Measurements from ENCODE around the gene KCMF1. TPM values are rescaled to one million over a fixed set of nuclear protein-coding genes. Genes with fewer than 3 reads are reported as not detected.
A peak's percentile ranks its signal among the peaks of the same experiment; 100 is the strongest.

Gene KCMF1
- total and polyA plus RNA-seq, 9 of the 15 experiments (the other 6 are each of a cell fraction or from before 2014, with no cell fraction given): 6.8 to 88.2 (median 46.5) TPM

GRCh38 chr2:85008252-85008651 lies 37.3 kb downstream of the KCMF1 start:
- no TSS peak for BruUV-seq (replicated peaks)
- Histone ChIP-seq H2AFZ (ENCODE audit: low read depth, low read length) (no peak overlapping the region), H3K27me3 (ENCODE audit: control insufficient read depth in 2 of 2, insufficient read depth in 2 of 2, low read length in 2 of 2) (no peaks in the 10 kb centered on the region), H3K27ac (ENCODE audit: extremely low read depth, low read depth, low read length) (no peak overlapping the region; the same call in 2 of the 3 replicates), H3K4me2 (ENCODE audit: insufficient read depth, low read length) (no peak overlapping the region), H3K9me3 (replicated peaks; ENCODE audit: control insufficient read depth, insufficient read depth, low read depth, low read length) (no peaks in the 10 kb centered on the region), H4K20me1 (replicated peaks; ENCODE audit: control insufficient read depth, insufficient read depth, low read length) (peaks cover 23% of the 10 kb centered on the region), H3K9ac (ENCODE audit: insufficient read depth in 1 of 2, low read depth in 2 of 2, low read length in 2 of 2) (no peak overlapping the region), H3K79me2 (ENCODE audit: control insufficient read depth, insufficient read depth, low read length) (peaks cover 73% of the 10 kb centered on the region), H3K4me3 (no peak overlapping the region), H3K36me3 (ENCODE audit: control insufficient read depth, insufficient read depth, low read length) (peaks cover 21% of the 10 kb centered on the region; the same call in 2 of the 3 replicates), H3K9me1 (ENCODE audit: control insufficient read depth, insufficient read depth, low read length) (no peaks in the 10 kb centered on the region), H3K4me1 (replicated peaks in 1 of 2; ENCODE audit: control insufficient read depth in 2 of 2, insufficient read depth in 2 of 2, low read length in 2 of 2) (peaks cover 0 to 13% of the 10 kb centered on the region in 2 experiments; a peak in 4 of 5 replicates)
- CTCF ChIA-PET (ENCODE audit: low intra/inter-chr PET ratio): no interaction called here
- in situ Hi-C loops (cut with MboI) (no loop called here), intact Hi-C loops (cut with micrococcal nuclease) (no loop called here)
- no peak for ATAC-seq
- no peak for FAIRE-seq
- POLR2A ChIA-PET: interaction anchor here (1.6 kb wide), 1 partner anchor 35 kb away, joined by 3 read pairs; no protein-coding TSS in a partner anchor
- WGBS (ENCODE audit: insufficient coverage, low coverage, missing lambda C conversion rate): 73% methylated on average over 2 of the region's 2 CpGs
- DNase-seq (ENCODE audit: extremely low read depth in 1 of 4, low spot score in 3 of 4): no peak
- no peak for TF ChIP-seq CGGBP1 (CRISPR knock-in tag; IDR thresholded peaks at IDR 0.05)
- TF ChIP-seq ZNF609 (CRISPR knock-in tag; IDR thresholded peaks at IDR 0.05; ENCODE audit: borderline replicate concordance): no peak
- no peak for TF ChIP-seq MECOM (CRISPR knock-in tag; IDR thresholded peaks at IDR 0.05)
- TF ChIP-seq CBFA2T3 (IDR thresholded peaks at IDR 0.05): no peak
- TF ChIP-seq CREB5 (CRISPR knock-in tag; IDR thresholded peaks at IDR 0.05): no peak
- TF ChIP-seq NCOA2 (IDR thresholded peaks at IDR 0.05; ENCODE audit: partially characterized antibody in 2 of 2): peak in 1 of 2 experiments; percentile 93
- no peak for TF ChIP-seq RNF219 (CRISPR knock-in tag; IDR thresholded peaks at IDR 0.05)
- TF ChIP-seq IRF9 (tag; IDR thresholded peaks at IDR 0.05): no peak

Data from K562 (cell line).